HEK293 (cell line): ENCODE results near the gene FBXL4.

Experiments
- PRDM6 ChIP-seq: fragments of 450-650 bp; formaldehyde crosslinking; IDR thresholded peaks from 2 replicates; pipeline ENCODE4 v1.5.1; 2017; ENCODE audit warnings: missing biosample characterization, missing genetic modification characterization
- ZBTB7A ChIP-seq: fragments of 450-650 bp; formaldehyde crosslinking; IDR thresholded peaks from 2 replicates; pipeline ENCODE4 v1.5.1; 2016; ENCODE audit warnings: low read depth, missing biosample characterization, missing genetic modification characterization
- ZNF423 ChIP-seq: fragments of 450-650 bp; formaldehyde crosslinking; IDR thresholded peaks from 2 replicates; pipeline ENCODE4 v1.5.1; 2016; ENCODE audit warnings: missing biosample characterization, missing genetic modification characterization
- ZNF501 ChIP-seq: fragments of 450-650 bp; formaldehyde crosslinking; IDR thresholded peaks from 2 replicates; pipeline ENCODE4 v1.5.1; 2016; ENCODE audit warnings: missing biosample characterization, missing genetic modification characterization
- ZNF555 ChIP-seq: fragments of 450-650 bp; formaldehyde crosslinking; conservative IDR thresholded peaks from 2 replicates; pipeline ENCODE4 v1.5.1; 2017; ENCODE audit warnings: missing biosample characterization, mild to moderate bottlenecking, missing genetic modification characterization, inconsistent platforms
- ZNF580 ChIP-seq: fragments of 450-650 bp; formaldehyde crosslinking; IDR thresholded peaks from 2 replicates; pipeline ENCODE4 v1.5.1; 2016; ENCODE audit warnings: missing biosample characterization, missing genetic modification characterization
- ZSCAN18 ChIP-seq: fragments of 450-650 bp; formaldehyde crosslinking; IDR thresholded peaks from 2 replicates; pipeline ENCODE4 v1.5.1; 2016; ENCODE audit warnings: missing biosample characterization, missing genetic modification characterization
- TF ChIP-seq, protein P1 (sequence below): fragments of 450-650 bp; formaldehyde crosslinking; IDR thresholded peaks from 2 replicates; pipeline ENCODE4 v1.5.1; 2016; ENCODE audit warnings: missing biosample characterization, missing genetic modification characterization

GRCh38 chr6:98967616-98968015, 19.9 kb upstream of the FBXL4 start:
- TF ChIP-seq ZSCAN18 = no peak
- TF ChIP-seq ZNF423 (tag by site-specific recombination) = no peak
- TF ChIP-seq ZNF580 (tag by site-specific recombination) = no peak
- TF ChIP-seq ZNF501 (tag by site-specific recombination) = no peak
- TF ChIP-seq PRDM6 (tag by site-specific recombination) = no peak
- TF ChIP-seq, protein P1, sequence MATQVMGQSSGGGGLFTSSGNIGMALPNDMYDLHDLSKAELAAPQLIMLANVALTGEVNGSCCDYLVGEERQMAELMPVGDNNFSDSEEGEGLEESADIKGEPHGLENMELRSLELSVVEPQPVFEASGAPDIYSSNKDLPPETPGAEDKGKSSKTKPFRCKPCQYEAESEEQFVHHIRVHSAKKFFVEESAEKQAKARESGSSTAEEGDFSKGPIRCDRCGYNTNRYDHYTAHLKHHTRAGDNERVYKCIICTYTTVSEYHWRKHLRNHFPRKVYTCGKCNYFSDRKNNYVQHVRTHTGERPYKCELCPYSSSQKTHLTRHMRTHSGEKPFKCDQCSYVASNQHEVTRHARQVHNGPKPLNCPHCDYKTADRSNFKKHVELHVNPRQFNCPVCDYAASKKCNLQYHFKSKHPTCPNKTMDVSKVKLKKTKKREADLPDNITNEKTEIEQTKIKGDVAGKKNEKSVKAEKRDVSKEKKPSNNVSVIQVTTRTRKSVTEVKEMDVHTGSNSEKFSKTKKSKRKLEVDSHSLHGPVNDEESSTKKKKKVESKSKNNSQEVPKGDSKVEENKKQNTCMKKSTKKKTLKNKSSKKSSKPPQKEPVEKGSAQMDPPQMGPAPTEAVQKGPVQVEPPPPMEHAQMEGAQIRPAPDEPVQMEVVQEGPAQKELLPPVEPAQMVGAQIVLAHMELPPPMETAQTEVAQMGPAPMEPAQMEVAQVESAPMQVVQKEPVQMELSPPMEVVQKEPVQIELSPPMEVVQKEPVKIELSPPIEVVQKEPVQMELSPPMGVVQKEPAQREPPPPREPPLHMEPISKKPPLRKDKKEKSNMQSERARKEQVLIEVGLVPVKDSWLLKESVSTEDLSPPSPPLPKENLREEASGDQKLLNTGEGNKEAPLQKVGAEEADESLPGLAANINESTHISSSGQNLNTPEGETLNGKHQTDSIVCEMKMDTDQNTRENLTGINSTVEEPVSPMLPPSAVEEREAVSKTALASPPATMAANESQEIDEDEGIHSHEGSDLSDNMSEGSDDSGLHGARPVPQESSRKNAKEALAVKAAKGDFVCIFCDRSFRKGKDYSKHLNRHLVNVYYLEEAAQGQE = no peak
- TF ChIP-seq ZBTB7A = no peak
- no peak for TF ChIP-seq ZNF555 (tag by site-specific recombination)
